GM12874 (cell line): Measurements from ENCODE around the gene IL1RAPL1.

Source experiments
- CTCF ChIP-seq: IDR thresholded peaks from 2 replicates; pipeline ENCODE4 v1.5.1; 2011; ENCODE audit warnings: low read depth, mild to moderate bottlenecking, control low read depth, low read length, moderate library complexity; ENCODE audit not compliant: insufficient read depth

Gene IL1RAPL1

GRCh38 chrX:29721152-29721551 is 1133.9 kb downstream of the IL1RAPL1 start:
- no peak for TF ChIP-seq CTCF

GRCh38 chrX:29724316-29724715 is 1137.1 kb downstream of the IL1RAPL1 start:
- TF ChIP-seq CTCF = no peak

GRCh38 chrX:29726811-29727210 is 1139.6 kb downstream of the IL1RAPL1 start:
- TF ChIP-seq CTCF = no peak

- TF ChIP-seq CTCF = no peak
Measured at GRCh38 chrX:29728639-29729038, 1141.4 kb downstream of the IL1RAPL1 start.

- no peak for TF ChIP-seq CTCF
Measured at GRCh38 chrX:29744966-29745365, 1157.7 kb downstream of the IL1RAPL1 start.

GRCh38 chrX:29746326-29746725 is 1159.1 kb downstream of the IL1RAPL1 start:
- no peak for TF ChIP-seq CTCF

GRCh38 chrX:29762006-29762405 is 1174.8 kb downstream of the IL1RAPL1 start:
- TF ChIP-seq CTCF = no peak

GRCh38 chrX:29775890-29776289 is 1188.6 kb downstream of the IL1RAPL1 start:
- TF ChIP-seq CTCF = no peak
